CD4-positive, alpha-beta T cell (primary cell): ENCODE results near the gene SLC41A2. TPM values are rescaled to one million over a fixed set of nuclear protein-coding genes. Genes with fewer than 3 reads are reported as not detected.

Experiments used
- ATAC-seq: fragments of 200-7000 bp; cut with Tn5 transposase; one replicate; pipeline ENCODE4 v1.10.0; 2022; ENCODE audit warnings: mild to moderate bottlenecking; ENCODE audit not compliant: poor library complexity
- CTCF ChIA-PET: fragments of 350-600 bp; sonication (Branson Sonifier 250); formaldehyde crosslinking; loops from one replicate; lab custom pipeline; 2021; ENCODE audit warnings: antibody characterized with exemption, inconsistent platforms; lab: Charles Lee
- POLR2A ChIA-PET: fragments of 350-600 bp; sonication (Branson Sonifier 250); formaldehyde crosslinking; loops from one replicate; lab custom pipeline; 2021; ENCODE audit warnings: antibody characterized with exemption, inconsistent platforms; lab: Charles Lee
- DNase-seq, 14 experiments: peaks; one replicate each; pipeline ENCODE4 v3.0.0-alpha.2; 2013 to 2020; ENCODE audit warnings: mixed read lengths in 2 of 14
- H3K27ac ChIP-seq, 2 donors: one replicate each; pipeline versions ENCODE4 v1.5.1 to v1.7.0; 2013; ENCODE audit warnings: low read length in 2 of 2, low read depth in 1 of 2, mild to moderate bottlenecking in 1 of 2
- H3K27me3 ChIP-seq, 2 experiments: 1 replicate in 1 of 2; 2 replicates in 1 of 2; pipeline versions ENCODE4 v1.6.1 to v1.7.0; 2013; ENCODE audit warnings: low read length in 2 of 2, control low read depth in 1 of 2, mild to moderate bottlenecking in 1 of 2, moderate library complexity in 1 of 2; ENCODE audit not compliant: insufficient read depth in 2 of 2, control insufficient read depth in 1 of 2
- H3K36me3 ChIP-seq: one replicate; pipeline ENCODE4 v1.6.1; 2013; ENCODE audit warnings: low read length, control low read depth; ENCODE audit not compliant: insufficient read depth
- H3K4me1 ChIP-seq: one replicate; pipeline ENCODE4 v1.6.1; 2013; ENCODE audit warnings: low read length, control low read depth; ENCODE audit not compliant: insufficient read depth
- H3K4me3 ChIP-seq: one replicate; pipeline ENCODE4 v1.5.1; 2013; ENCODE audit warnings: mild to moderate bottlenecking, low read length, moderate library complexity
- H3K9me3 ChIP-seq, 2 experiments: 1 replicate in 1 of 2; 2 replicates in 1 of 2; pipeline versions ENCODE4 v1.6.1 to v1.7.0; 2013; ENCODE audit warnings: low read length in 2 of 2, mild to moderate bottlenecking in 2 of 2, control low read depth in 1 of 2, moderate library complexity in 1 of 2; ENCODE audit not compliant: control insufficient read depth in 1 of 2, insufficient read depth in 1 of 2
- H3K27ac Mint-ChIP-seq: one replicate; pipeline ENCODE4 v1.8.0; 2020; ENCODE audit warnings: mixed read lengths
- H3K27me3 Mint-ChIP-seq: one replicate; pipeline ENCODE4 v1.8.0; 2021; ENCODE audit warnings: mixed read lengths
- H3K36me3 Mint-ChIP-seq: one replicate; pipeline ENCODE4 v1.8.0; 2021; ENCODE audit warnings: low read depth, mixed read lengths
- H3K4me1 Mint-ChIP-seq: one replicate; pipeline ENCODE4 v1.8.0; 2021; ENCODE audit warnings: low read depth, mixed read lengths
- H3K4me3 Mint-ChIP-seq: one replicate; pipeline ENCODE4 v1.8.0; 2020; ENCODE audit warnings: mild to moderate bottlenecking, mixed read lengths
- H3K9me3 Mint-ChIP-seq: one replicate; pipeline ENCODE4 v1.8.0; 2020; ENCODE audit warnings: mixed read lengths
- intact Hi-C, 2 experiments: fragments of 100-400 bp; cut with DNase I in 1 of 2; cut with micrococcal nuclease in 1 of 2; formaldehyde crosslinking; loops; one replicate each; pipeline versions ENCODE4 v1.15.1 to v1.9.0; 2023 to 2025; cut with DNase I, micrococcal nuclease
- total RNA-seq, 174 experiments: library from RNA in 2 of 174; stranded (reverse) in 2 of 174; gene quantifications; one replicate each; pipeline ENCODE4 v1.2.3 and lab custom pipeline; 2021 to 2026
- TF ChIP-seq, protein P1 (sequence below): fragments of 200-600 bp; IDR thresholded peaks from one replicate; pipeline ENCODE4 v1.8.0; 2022; ENCODE audit warnings: antibody characterized with exemption, mild to moderate bottlenecking

Gene SLC41A2
- total RNA-seq, 2 experiments from 2014 or later: 1.2 to 1.7 TPM

DNA sequence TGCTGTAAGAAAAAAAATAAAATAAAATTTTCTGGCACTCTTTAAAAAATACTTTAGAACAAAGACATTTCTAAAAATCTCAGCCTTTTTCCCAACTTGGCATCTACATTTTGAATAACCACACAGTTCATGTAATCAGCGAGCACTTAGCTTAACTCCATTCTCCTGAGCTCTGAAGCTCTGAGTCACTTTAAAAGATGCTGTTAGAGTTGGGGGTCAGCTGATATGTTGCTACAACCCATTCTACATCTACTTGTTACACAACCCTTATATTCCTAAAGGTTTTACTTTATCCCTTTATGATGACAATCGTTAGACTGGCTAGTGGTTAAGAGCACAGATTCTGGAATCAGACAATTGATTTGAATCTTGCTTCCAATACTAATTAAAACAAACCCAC is 48.3 kb downstream of the SLC41A2 start:
- H3K4me3 ChIP-seq: no peak overlapping the region
- H3K4me1 Mint-ChIP-seq: no peaks in the 10 kb centered on the region
- no peaks in the 10 kb centered on the region for H3K36me3 ChIP-seq
- H3K27ac ChIP-seq: no peak overlapping the region
- no peaks in the 10 kb centered on the region for H3K27me3 Mint-ChIP-seq
- CTCF ChIA-PET: no interaction called here
- no peaks in the 10 kb centered on the region for H3K9me3 ChIP-seq
- ATAC-seq (no peak), DNase-seq (no peak)
- no peaks in the 10 kb centered on the region for H3K36me3 Mint-ChIP-seq
- TF ChIP-seq, protein P1, sequence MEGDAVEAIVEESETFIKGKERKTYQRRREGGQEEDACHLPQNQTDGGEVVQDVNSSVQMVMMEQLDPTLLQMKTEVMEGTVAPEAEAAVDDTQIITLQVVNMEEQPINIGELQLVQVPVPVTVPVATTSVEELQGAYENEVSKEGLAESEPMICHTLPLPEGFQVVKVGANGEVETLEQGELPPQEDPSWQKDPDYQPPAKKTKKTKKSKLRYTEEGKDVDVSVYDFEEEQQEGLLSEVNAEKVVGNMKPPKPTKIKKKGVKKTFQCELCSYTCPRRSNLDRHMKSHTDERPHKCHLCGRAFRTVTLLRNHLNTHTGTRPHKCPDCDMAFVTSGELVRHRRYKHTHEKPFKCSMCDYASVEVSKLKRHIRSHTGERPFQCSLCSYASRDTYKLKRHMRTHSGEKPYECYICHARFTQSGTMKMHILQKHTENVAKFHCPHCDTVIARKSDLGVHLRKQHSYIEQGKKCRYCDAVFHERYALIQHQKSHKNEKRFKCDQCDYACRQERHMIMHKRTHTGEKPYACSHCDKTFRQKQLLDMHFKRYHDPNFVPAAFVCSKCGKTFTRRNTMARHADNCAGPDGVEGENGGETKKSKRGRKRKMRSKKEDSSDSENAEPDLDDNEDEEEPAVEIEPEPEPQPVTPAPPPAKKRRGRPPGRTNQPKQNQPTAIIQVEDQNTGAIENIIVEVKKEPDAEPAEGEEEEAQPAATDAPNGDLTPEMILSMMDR: no peak
- no peaks in the 10 kb centered on the region for H3K4me1 ChIP-seq
- intact Hi-C loops: no loop called here
- no peaks in the 10 kb centered on the region for H3K27me3 ChIP-seq
- no peak overlapping the region for H3K27ac Mint-ChIP-seq
- no peak overlapping the region for H3K4me3 Mint-ChIP-seq
- POLR2A ChIA-PET: no interaction called here
- no peaks in the 10 kb centered on the region for H3K9me3 Mint-ChIP-seq

Other genes with a start within 250 kb of the SLC41A2 start
- 10 to 100 TPM; 10.1 to 11.8 TPM for gene NOPCHAP1, start 28.0 kb upstream of the SLC41A2 start, total RNA-seq
- gene ALDH1L2, start 126.2 kb upstream of the SLC41A2 start, total RNA-seq: under 1 TPM in 1 of 2 experiments, not detected in 1; 0.03 TPM
- gene WASHC4, start 149.4 kb upstream of the SLC41A2 start, total RNA-seq: 10 to 100 TPM; 32.5 to 33.6 TPM